ENCODE data around the gene PHLDA1.
"Not testable (repeated sequence)": the region's sequence is repeated elsewhere in the genome, so short reads cannot be mapped to it uniquely, and the experiment has no call there.

The PHLDA1 gene

GRCh38 chr12:75984577-75985182 is 46.9 kb downstream of the PHLDA1 start:
- no peak for DNase-seq (ENCODE audit: low spot score)

- not testable (repeated sequence) for DNase-seq (ENCODE audit: low spot score)
These were observed 47.7 kb downstream of the PHLDA1 start for GRCh38 chr12:75983851-75984250.

GRCh38 chr12:75982979-75983660 is 48.5 kb downstream of the PHLDA1 start:
- no peak for DNase-seq (ENCODE audit: low spot score)

GRCh38 chr12:75982169-75982564 is 49.4 kb downstream of the PHLDA1 start:
- DNase-seq (ENCODE audit: low spot score), result no peak

- DNase-seq (ENCODE audit: low spot score), result no peak
These were observed 50.1 kb downstream of the PHLDA1 start for GRCh38 chr12:75981247-75982168.

GRCh38 chr12:75979181-75979580 is 52.4 kb downstream of the PHLDA1 start:
- no peak for DNase-seq (ENCODE audit: low spot score)

GRCh38 chr12:75978677-75979076 is 52.9 kb downstream of the PHLDA1 start:
- DNase-seq (ENCODE audit: low spot score), result no peak

- no peak for DNase-seq (ENCODE audit: low spot score)
These were observed 53.5 kb downstream of the PHLDA1 start for GRCh38 chr12:75977952-75978671.

- DNase-seq (ENCODE audit: low spot score), result no peak
These were observed 54.0 kb downstream of the PHLDA1 start for GRCh38 chr12:75977590-75977951.

GRCh38 chr12:75976913-75977312 is 54.7 kb downstream of the PHLDA1 start:
- no peak for DNase-seq (ENCODE audit: low spot score)

GRCh38 chr12:75976113-75976512 is 55.5 kb downstream of the PHLDA1 start:
- DNase-seq (ENCODE audit: low spot score), result no peak

GRCh38 chr12:75975702-75976101 is 55.9 kb downstream of the PHLDA1 start:
- no peak for DNase-seq (ENCODE audit: low spot score)

Measured in hematopoietic multipotent progenitor cell treated with erythropoietin and hydrocortisone succinate and interleukin-3 and kit ligand, for 15 days (in vitro differentiated cells).